ENCODE data around the gene GPRIN3. TPM values are rescaled to one million over a fixed set of nuclear protein-coding genes. Genes with fewer than 3 reads are reported as not detected.
"Not testable (repeated sequence)": the region's sequence is repeated elsewhere in the genome, so short reads cannot be mapped to it uniquely, and the experiment has no call there.

GPRIN3 gene
- total and polyA plus RNA-seq, 2 donors (not counting 1 experiment from before 2014, with no cell fraction given), result 0.22 to 1.5 TPM

GRCh38 chr4:89256203-89256800 is 51.3 kb downstream of the GPRIN3 start:
- no peaks in the 10 kb centered on the region for H3K9me3 ChIP-seq (ENCODE audit: control extremely low read depth in 1 of 3, control insufficient read depth in 2 of 3, insufficient read depth in 1 of 3, low read length in 2 of 3)
- no peak overlapping the region for H2AFZ ChIP-seq (ENCODE audit: insufficient read depth, low read depth, low read length, poor library complexity, severe bottlenecking)
- ATAC-seq (ENCODE audit: low read depth), result no peak
- H3K27me3 Mint-ChIP-seq, result no peaks in the 10 kb centered on the region
- no peaks in the 10 kb centered on the region for H3K79me2 ChIP-seq (ENCODE audit: control insufficient read depth, insufficient read depth, low read length)
- H3K36me3 ChIP-seq (replicated peaks in 1 of 2; ENCODE audit: control extremely low read depth in 1 of 2, control insufficient read depth in 1 of 2, extremely low read depth in 1 of 2, insufficient read depth in 2 of 2, low read length in 1 of 2), result no peaks in the 10 kb centered on the region
- POLR2A ChIA-PET, result no interaction called here
- no peak overlapping the region for H3K27ac ChIP-seq (ENCODE audit: low read length in 2 of 2)
- WGBS (ENCODE audit: insufficient coverage), result no CpG with 5 or more reads among the region's 3 CpGs
- H3K27ac Mint-ChIP-seq, result no peak overlapping the region
- H3K4me3 Mint-ChIP-seq, result no peak overlapping the region
- no peaks in the 10 kb centered on the region for H4K20me1 ChIP-seq (ENCODE audit: control insufficient read depth, insufficient read depth, low read length, poor library complexity, severe bottlenecking)
- no peak for DNase-seq
- H3K9ac ChIP-seq (ENCODE audit: low read length), result no peak overlapping the region
- TF ChIP-seq EZH2 (IDR thresholded peaks at IDR 0.05; ENCODE audit: borderline replicate concordance, insufficient read depth, low read depth, low read length, poor library complexity, severe bottlenecking) (no peak), CTCF (IDR thresholded peaks at IDR 0.05) (no peak)
- H3K4me3 ChIP-seq (ENCODE audit: control extremely low read depth in 1 of 5, extremely low read depth in 1 of 5, insufficient read depth in 1 of 5, low read depth in 2 of 5, low read length in 4 of 5), result no peak overlapping the region
- H3K27me3 ChIP-seq (replicated peaks in 1 of 4; ENCODE audit: control extremely low read depth in 1 of 4, control insufficient read depth in 3 of 4, insufficient read depth in 4 of 4, low read length in 3 of 4), result no peaks in the 10 kb centered on the region
- H3K4me2 ChIP-seq (replicated peaks; ENCODE audit: low read depth, low read length, poor library complexity, severe bottlenecking), result no peak overlapping the region
- H3K4me1 Mint-ChIP-seq, result no peaks in the 10 kb centered on the region
- CTCF ChIA-PET, result interaction anchor here (1.0 to 4.3 kb wide), 12 partner anchors 13 to 179 kb away, joined by 3 to 20 read pairs (median 5); partner anchors contain the start of gene GPRIN3
- H3K9me3 Mint-ChIP-seq (ENCODE audit: insufficient read depth), result no peaks in the 10 kb centered on the region
- H3K4me1 ChIP-seq (ENCODE audit: control insufficient read depth in 2 of 2, insufficient read depth in 2 of 2, low read length in 2 of 2), result no peaks in the 10 kb centered on the region
- intact Hi-C loops (cut with micrococcal nuclease), result loop anchor here (10.0 kb wide), 1 partner anchor 98 kb away; no protein-coding TSS in a partner anchor

- peak; percentile 94 for TF ChIP-seq CTCF (IDR thresholded peaks at IDR 0.05)
- TF ChIP-seq EZH2 (IDR thresholded peaks at IDR 0.05; ENCODE audit: borderline replicate concordance, insufficient read depth, low read depth, low read length, poor library complexity, severe bottlenecking), result no peak
- H3K27ac ChIP-seq (ENCODE audit: low read length in 2 of 2), result no peak overlapping the region
- H4K20me1 ChIP-seq (ENCODE audit: control insufficient read depth, insufficient read depth, low read length, poor library complexity, severe bottlenecking), result no peaks in the 10 kb centered on the region
- H2AFZ ChIP-seq (ENCODE audit: insufficient read depth, low read depth, low read length, poor library complexity, severe bottlenecking), result no peak overlapping the region
- Mint-ChIP-seq H3K9me3 (ENCODE audit: insufficient read depth) (no peaks in the 10 kb centered on the region), H3K4me3 (no peak overlapping the region), H3K27ac (no peak overlapping the region), H3K4me1 (no peaks in the 10 kb centered on the region), H3K27me3 (no peaks in the 10 kb centered on the region)
- no peak overlapping the region for H3K9ac ChIP-seq (ENCODE audit: low read length)
- intact Hi-C loops (cut with micrococcal nuclease), result loop anchor here (1.0 to 10.0 kb wide), 3 partner anchors 100 to 179 kb away; no protein-coding TSS in a partner anchor
- CTCF ChIA-PET, result interaction anchor here (0.7 to 4.3 kb wide), 16 partner anchors 9 to 198 kb away, joined by 3 to 20 read pairs (median 6); partner anchors contain the start of gene GPRIN3
- H3K4me3 ChIP-seq (ENCODE audit: control extremely low read depth in 1 of 5, extremely low read depth in 1 of 5, insufficient read depth in 1 of 5, low read depth in 2 of 5, low read length in 4 of 5), result no peak overlapping the region
- H3K4me1 ChIP-seq (ENCODE audit: control insufficient read depth in 2 of 2, insufficient read depth in 2 of 2, low read length in 2 of 2), result no peaks in the 10 kb centered on the region
- POLR2A ChIA-PET, result no interaction called here
- no peaks in the 10 kb centered on the region for H3K9me3 ChIP-seq (ENCODE audit: control extremely low read depth in 1 of 3, control insufficient read depth in 2 of 3, insufficient read depth in 1 of 3, low read length in 2 of 3)
- H3K27me3 ChIP-seq (replicated peaks in 1 of 4; ENCODE audit: control extremely low read depth in 1 of 4, control insufficient read depth in 3 of 4, insufficient read depth in 4 of 4, low read length in 3 of 4), result no peaks in the 10 kb centered on the region
- no peaks in the 10 kb centered on the region for H3K36me3 ChIP-seq (replicated peaks in 1 of 2; ENCODE audit: control extremely low read depth in 1 of 2, control insufficient read depth in 1 of 2, extremely low read depth in 1 of 2, insufficient read depth in 2 of 2, low read length in 1 of 2)
- peak; percentile 52 for DNase-seq
- ATAC-seq (ENCODE audit: low read depth), result peak; percentile 53
- H3K4me2 ChIP-seq (replicated peaks; ENCODE audit: low read depth, low read length, poor library complexity, severe bottlenecking), result no peak overlapping the region
- no CpG with 5 or more reads among the region's 3 CpGs for WGBS (ENCODE audit: insufficient coverage)
- H3K79me2 ChIP-seq (ENCODE audit: control insufficient read depth, insufficient read depth, low read length), result no peaks in the 10 kb centered on the region
Observed at GRCh38 chr4:89254847-89255246, 52.8 kb downstream of the GPRIN3 start.

GRCh38 chr4:89254347-89254746 is 53.3 kb downstream of the GPRIN3 start:
- H3K4me3 Mint-ChIP-seq; H3K9me3 ChIP-seq (ENCODE audit: control extremely low read depth in 1 of 3, control insufficient read depth in 2 of 3, insufficient read depth in 1 of 3, low read length in 2 of 3); H3K4me1 ChIP-seq (ENCODE audit: control insufficient read depth in 2 of 2, insufficient read depth in 2 of 2, low read length in 2 of 2); H2AFZ ChIP-seq (ENCODE audit: insufficient read depth, low read depth, low read length, poor library complexity, severe bottlenecking); DNase-seq; ATAC-seq (ENCODE audit: low read depth); H3K9ac ChIP-seq (ENCODE audit: low read length); H3K79me2 ChIP-seq (ENCODE audit: control insufficient read depth, insufficient read depth, low read length); H3K27ac Mint-ChIP-seq; H3K4me1 Mint-ChIP-seq; H3K36me3 ChIP-seq (replicated peaks in 1 of 2; ENCODE audit: control extremely low read depth in 1 of 2, control insufficient read depth in 1 of 2, extremely low read depth in 1 of 2, insufficient read depth in 2 of 2, low read length in 1 of 2); H3K27me3 Mint-ChIP-seq; POLR2A ChIA-PET; H4K20me1 ChIP-seq (ENCODE audit: control insufficient read depth, insufficient read depth, low read length, poor library complexity, severe bottlenecking); H3K4me2 ChIP-seq (replicated peaks; ENCODE audit: low read depth, low read length, poor library complexity, severe bottlenecking); H3K4me3 ChIP-seq (ENCODE audit: control extremely low read depth in 1 of 5, extremely low read depth in 1 of 5, insufficient read depth in 1 of 5, low read depth in 2 of 5, low read length in 4 of 5); H3K9me3 Mint-ChIP-seq (ENCODE audit: insufficient read depth); H3K27me3 ChIP-seq (replicated peaks in 1 of 4; ENCODE audit: control extremely low read depth in 1 of 4, control insufficient read depth in 3 of 4, insufficient read depth in 4 of 4, low read length in 3 of 4); H3K27ac ChIP-seq (ENCODE audit: low read length in 2 of 2): not testable (repeated sequence)
- intact Hi-C loops (cut with micrococcal nuclease), result loop anchor here (1.0 to 10.0 kb wide), 3 partner anchors 100 to 180 kb away; no protein-coding TSS in a partner anchor
- CTCF ChIA-PET, result interaction anchor here (1.1 to 4.3 kb wide), 12 partner anchors 9 to 199 kb away, joined by 3 to 18 read pairs (median 6); partner anchors contain the start of gene GPRIN3
- no CpG with 5 or more reads among the region's 4 CpGs for WGBS (ENCODE audit: insufficient coverage)
